NCI-H446 treated with DMSO at 0.1 percent for 48 hours (cell line): Measurements from ENCODE around the gene CD69.

Experiments
- DNase-seq: peaks from one replicate; lab custom pipeline; 2025; lab: John Stamatoyannopoulos, UW

CD69 gene

DNA sequence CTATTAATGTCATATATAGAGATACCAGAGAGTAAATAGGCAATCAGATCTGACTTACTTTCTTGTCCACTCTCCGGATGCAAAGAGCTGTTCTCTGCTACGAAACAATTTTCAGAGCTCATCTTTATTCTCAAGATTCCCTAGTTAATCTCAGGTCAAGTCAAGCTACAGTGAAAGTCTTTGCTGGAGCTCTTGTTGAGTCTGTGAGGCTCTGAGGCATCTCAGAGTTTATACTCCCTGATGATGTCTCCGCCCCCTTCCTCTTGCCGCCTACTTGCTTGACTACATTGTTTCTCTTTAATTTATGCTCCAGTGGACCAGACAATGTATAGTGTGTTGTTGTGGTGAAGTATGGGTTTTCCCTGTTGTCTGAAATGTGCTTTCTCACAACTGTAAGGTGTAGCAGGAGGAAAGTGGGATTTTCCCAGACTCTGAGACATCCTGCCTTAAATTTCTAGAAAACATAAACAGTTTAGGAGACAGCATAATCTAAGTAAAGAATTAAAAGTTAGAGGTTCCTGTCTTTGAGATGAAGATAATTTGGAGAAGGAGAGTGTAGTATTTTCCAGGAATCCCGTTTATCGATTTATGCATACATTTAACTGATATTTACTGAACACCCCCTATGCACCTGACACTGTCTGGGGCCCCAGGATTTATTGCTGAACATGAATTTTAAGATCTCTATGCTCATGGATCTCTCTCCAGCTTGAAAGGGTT lies at the start of gene CD69:
Gene CD69, minus strand, starts transcription at position 203 of the 720 bp plus-strand sequence. Its CDS starts 81 bp downstream, at position 122.
- no peak for DNase-seq

DNA sequence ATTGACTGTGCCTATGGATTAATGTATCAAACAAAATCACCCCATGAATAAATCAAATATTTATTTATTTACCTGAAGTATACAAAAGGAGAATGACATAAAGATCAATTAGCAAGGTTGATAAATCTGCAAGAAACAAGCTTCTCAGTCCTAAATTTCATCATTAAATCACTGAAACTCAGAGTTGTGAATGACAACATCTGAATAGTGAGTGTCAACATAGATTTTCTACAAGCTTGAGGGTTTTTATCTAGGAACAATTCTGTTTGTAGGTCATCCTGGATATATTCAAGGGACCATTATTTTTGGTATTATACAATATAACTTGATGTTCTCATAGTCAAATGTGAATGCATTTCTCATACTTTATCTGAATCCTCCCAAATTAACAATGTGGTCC lies 49.2 kb upstream of the CD69 start:
- no peak for DNase-seq

DNA sequence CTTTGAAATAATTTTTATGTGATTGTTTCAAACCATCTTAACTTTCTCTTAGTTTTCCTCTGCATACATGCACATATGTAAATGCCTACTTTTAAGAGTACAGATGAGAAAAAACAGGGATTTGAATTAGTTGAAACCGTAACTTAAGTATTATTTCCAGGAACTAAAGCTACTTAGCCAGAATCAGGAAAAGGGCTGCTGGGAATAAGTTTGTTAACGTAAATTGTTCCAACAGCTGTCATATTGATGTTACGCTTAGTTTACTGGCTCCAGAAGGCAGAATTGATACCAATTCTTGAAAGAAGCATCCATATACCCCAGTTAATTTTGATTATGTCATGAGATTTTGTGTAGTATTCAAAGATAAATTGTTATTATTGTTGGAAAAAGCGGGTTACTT lies 48.6 kb upstream of the CD69 start:
- no peak for DNase-seq

DNA sequence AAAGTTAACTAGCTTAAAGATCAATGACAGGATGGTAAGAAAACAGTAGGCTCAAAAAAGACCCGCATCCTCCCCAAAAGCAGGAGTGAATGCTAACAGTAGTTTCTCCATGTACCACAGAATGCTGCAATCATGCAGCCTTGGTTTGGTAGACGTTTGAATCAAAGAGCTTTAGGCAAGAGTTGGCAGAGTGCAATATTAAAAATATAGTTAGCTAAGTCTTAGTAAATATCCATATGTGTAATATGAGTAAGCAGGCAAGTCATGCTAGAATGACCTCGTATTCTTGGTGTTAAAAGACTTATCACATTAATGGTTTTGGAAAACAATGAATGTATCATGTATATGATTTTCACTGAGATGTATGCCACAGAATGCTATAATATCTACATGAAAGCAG lies 47.8 kb upstream of the CD69 start:
- no peak for DNase-seq

DNA sequence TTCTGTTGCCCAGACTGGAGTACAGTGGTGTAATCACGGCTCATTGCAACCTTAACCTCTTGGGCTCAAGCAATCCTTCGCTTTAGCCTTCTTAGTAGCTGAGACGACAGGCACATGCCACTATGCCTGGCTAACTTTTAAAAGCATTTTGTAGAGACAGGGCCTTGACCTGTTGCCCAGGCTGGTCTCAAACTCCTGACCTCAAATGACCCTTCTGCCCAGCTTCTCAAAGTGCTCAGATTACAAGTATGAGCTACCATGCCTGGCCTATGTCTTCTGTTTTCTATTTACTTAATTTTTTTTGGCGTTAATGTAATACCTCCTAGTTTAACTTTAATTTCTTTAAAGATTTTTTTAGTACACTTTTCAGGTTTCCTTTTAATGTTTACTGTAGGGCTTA lies 46.0 kb upstream of the CD69 start:
- DNase-seq: no peak

DNA sequence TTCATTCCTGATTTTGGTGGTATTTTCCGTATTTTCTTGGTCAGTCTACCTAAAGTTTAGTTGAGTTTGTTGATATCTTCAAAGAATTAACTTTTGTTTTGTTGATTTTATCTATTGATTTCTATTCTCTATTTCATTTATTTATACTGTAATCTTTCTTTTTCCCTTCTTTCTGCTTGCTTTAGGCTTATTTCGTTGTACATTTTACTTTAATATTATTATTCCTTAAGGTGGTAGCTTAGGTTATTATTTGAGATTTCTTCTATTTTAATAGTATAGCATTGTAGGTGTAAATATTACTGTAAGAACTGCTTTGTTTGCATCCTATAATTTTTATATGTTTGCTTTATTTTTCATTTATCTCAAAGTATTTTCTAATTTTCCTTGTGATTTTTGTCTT lies 45.2 kb upstream of the CD69 start:
- DNase-seq: no peak

DNA sequence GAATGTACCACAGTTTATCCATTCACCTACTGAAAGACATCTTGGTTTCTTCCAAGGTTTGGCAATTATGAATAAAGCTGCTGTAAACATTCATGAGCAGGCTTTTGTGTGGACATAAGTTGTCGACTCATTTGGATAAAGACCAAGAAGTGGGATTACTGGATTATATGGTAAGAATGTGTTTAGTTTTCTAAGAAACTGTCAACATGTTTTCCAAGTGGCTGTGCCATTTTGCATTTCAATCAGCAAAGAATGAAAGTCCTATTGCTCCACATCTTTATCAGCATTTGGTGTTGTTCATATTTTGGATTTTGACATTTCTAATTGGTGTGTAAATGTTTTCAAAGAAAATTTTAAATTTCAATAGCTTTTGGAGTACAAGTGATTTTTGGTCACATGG lies 39.3 kb upstream of the CD69 start:
- DNase-seq: no peak

DNA sequence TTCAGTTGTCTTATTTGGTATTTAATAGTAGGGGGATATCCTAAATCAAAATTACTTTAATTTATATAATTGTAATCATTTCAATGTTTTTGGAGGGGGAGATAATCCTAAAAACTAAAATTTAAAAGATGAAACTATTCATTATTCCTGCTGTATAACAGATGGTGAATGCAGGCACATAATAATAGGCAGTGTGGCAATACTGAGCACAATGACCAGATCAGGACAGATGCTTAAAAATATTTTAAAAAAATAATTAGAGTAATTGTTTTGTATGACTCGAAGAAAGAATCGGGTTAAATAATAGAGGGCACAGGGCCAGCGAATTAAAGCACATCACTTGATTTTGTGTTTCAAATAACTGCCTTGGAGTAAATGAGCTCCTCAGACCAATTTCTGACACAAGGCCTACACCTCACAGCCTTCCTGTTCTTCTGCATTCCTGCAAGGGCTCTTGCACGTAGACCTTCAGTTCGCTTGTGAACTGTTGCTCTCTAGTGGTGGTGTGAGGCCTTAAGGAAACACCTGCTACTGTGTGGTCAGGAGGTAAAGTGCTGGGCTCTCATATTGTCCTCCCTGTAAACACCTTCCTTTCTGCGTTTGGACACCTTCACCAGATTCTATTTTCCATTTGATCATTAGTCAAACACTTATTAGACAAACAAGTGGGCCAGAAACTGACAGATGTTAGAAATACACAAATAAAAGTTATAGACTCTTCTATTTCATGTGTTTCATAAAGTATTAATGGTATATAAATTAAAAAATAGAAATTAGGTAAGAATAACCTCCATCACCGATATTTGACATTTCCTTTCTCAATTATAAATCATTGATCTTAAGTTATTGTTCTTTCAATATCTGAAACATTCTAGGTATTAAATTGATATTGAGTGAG lies 37.3 kb upstream of the CD69 start:
- DNase-seq: no peak

DNA sequence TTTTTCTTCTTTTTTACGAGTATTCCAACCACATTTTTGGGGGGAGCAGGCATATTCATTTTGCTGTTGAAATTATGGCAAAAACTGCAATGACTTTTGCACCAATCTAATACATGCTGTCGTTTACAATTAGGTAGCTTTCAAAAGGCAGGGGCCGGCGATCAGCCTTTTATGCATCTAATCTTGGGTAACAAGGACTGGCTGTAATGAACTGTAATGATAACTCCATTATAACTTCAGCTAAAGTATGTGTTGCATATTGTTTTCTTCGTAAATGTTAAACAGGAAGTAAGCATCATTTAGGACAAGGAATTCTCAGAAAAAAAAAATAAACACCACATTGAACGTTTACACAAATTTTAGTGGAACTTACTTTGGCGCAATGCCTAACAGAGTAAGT lies 36.3 kb upstream of the CD69 start:
- no peak for DNase-seq

DNA sequence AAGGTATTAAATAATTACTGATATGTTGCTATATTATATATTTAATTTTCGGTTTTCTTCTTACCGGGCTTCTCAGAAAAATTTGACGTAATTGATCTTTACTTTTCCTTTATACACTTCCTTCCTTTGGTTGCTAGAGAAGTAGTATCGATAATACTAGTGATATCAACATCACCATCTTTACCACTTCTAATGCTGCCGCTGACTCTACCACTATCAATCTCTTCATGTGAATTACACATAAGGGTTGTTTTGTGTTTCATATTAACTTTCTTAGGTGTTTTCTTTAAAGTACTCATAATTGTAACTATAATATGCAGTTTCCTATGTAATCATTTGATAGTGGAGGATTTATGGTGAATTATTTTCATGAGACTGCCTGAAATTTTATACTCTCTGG lies 35.6 kb upstream of the CD69 start:
- no peak for DNase-seq

DNA sequence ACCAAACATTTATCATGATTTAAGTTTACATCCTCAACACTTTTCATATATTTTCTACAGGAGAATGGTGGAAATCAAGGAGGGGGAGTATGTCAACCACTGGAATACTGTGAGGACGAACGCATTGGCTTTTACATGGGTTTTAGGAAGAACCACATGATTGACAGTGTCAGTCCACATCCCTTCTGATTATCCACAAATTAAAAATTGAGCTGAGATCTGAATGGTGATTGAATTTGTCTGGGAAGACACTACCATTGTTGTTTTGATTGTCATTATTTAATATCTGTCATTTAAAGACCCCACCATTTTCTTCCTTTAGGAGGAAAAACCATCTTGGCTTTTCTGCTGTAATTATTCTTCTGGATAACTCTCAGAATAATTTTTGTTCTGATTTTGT lies 35.2 kb upstream of the CD69 start:
- DNase-seq: no peak

DNA sequence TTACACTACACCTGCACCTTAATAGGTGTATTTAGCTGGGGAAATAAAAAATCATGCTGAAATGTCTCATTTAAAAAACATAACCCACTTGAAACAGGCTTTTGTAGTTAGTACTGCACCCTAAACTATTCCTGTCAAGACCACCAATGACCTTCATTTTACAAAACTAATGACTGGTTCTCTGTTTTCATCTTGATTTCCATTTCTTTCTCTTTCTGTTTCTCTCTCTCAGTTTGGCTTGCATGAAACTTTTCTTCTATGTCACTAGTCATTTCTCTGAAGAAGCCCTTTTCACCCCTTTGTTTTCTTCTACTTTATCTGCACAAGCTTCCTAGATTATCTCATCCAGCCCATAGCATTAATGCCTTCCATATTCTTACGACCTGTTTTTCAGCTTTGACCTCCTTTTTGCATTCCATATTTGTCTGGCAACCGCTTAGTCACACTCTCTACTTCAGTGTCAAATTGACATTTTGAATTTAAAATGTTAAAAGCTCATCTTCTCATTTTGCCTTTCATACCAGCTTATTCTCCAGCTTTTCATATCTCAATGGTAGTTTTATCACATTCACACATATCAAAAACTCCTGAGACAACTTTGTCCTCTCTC lies 33.9 kb upstream of the CD69 start:
- DNase-seq: no peak

DNA sequence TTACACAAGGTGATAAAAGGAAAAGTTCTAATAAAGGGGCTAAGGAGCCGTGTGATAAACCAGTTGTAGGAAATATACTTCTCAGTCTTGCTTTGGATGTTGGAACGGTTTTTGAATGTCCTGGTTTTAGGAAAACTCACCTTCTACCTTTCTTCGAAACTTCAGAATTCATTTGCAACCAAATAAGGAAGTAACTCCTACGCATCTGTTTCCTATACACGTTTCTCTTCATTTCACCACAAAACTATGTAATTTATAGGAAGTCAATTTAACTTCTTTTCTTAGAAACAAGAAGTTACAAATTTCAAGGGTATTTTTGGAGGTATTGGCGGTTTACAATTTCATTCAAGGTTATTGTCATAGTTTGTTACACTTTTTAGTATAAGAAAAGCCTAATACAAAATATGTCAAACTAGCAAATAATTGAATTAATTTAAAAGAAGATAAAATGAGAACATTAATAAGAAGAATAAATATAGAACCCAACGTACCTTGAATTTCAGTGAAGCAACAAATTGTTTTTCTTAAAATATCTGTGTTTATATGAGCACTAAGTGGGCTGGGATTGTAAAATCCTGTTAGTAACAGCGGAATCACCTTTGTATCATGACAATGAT lies 33.2 kb upstream of the CD69 start:
- no peak for DNase-seq

DNA sequence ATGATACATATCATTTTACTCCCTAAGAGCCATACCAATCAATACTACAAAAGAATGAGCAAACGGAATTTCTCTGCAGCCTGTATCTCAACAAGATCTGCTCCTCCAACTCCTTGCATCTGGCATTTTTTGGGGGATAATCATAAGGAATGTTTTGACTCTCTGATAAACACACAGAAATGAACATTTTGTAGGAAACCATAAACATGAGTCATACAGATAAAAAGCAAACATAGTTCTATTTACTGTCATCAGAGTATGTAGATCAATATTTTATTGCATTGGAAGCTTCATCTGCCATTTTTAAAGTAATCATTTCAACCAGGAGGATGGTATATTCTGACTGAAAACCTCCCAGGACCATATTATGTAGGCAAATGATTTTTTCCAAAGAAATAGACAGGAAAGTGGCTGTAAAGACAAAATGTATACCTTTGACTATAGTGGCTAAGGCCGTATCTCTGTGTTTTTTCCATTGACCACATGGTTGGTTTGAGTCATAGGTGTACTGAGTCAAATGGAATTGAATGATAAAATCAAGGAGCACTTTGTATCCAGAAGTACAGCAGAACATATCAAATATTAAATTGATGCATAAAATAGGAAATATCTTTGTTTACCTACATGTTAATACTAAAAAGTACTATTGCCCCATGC lies 32.4 kb upstream of the CD69 start:
- no peak for DNase-seq

DNA sequence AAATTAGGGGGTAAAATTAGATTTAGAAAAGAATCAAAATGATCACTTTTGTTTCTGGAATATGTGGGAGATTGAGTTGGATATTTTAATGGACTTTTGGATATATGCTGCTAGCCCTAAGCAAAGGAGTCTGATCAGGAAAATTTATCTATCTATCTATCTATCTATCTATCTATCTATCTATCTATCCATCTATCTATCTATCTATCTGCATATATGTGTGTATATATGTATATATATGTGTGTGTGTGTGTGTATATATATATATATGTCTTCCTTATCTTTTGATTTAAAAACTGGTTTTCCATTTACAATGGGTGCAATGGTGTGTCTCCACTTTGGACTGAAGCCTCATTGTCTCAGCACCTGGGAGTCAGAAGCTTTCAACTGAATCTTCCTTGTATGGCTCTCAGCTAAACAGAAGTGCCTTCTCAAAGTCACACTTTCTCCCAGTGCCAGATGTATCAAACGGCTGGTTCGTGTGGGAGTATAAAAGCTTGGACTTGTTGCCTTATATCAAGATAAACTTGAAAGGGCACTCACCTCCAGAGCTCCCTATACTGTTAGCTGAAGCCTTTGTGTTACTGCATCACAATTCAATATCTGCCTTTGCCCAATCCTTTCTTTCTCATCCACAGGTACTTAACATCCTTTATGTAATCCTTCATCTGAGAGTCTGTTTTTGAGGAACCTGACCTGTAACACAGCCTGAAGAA lies 31.6 kb upstream of the CD69 start:
- DNase-seq: no peak

DNA sequence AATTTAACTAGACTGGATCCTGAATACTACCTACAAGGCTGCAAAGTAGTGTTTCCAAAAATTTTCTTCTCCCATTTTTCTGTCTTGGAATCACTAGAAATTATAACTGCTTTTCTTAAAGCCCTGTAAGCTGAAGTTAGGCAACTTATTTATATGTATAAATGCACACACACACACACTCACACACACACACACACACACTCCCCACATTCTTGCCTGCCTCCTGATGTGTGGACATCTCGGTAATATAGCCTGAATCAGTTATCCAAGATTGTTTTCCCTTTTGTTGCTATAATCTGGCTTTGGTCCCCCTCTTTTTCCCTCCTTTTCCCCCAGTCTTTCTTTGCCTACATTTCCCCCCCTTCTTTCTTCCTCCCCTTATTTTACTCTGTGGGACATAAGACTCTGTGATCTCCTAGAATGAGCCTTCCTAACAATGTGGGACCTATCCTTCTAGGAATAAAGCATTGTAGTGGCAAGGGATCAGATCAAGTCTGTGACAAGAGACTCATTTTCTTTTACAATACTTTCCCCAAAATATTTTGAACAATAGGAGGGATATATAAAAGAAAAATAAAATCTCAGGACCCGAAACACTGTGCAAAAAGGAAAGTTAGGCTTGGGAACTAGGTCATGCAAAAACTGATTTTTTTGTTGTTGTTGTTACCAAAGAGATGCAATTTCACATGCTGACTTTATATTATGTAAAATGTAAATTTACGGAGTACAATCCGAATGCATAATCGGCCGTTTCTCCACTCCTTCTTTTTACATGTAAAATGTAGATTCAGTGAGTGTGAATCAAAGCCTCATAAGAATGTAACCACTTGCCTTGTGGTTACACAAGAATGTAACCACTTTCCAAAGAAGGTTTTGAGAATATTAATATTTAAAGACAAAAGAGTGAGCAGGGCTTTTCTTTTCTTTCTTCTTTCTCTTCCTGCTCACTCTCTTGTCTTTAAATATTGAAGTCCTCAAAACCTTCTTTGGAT lies 26.3 kb upstream of the CD69 start:
- DNase-seq: no peak

DNA sequence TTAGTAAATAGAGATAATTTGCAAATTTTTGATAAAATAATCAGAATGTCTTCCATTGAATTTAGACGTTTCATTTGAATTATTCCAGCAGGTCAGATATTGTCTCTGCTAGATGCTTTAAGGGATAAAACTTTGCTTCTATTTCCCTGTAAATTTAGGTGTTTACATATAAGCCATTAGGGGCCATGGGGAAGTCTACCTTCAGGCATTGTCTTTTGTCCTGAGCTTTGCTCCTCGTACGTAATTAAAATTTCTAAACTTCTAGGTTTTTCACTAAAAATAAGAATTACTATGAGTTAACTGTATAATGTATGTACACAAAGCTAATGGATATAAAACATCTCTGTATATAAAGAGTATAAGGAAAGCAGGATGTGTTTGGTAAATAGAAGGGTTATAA lies 24.1 kb upstream of the CD69 start:
- DNase-seq: no peak

DNA sequence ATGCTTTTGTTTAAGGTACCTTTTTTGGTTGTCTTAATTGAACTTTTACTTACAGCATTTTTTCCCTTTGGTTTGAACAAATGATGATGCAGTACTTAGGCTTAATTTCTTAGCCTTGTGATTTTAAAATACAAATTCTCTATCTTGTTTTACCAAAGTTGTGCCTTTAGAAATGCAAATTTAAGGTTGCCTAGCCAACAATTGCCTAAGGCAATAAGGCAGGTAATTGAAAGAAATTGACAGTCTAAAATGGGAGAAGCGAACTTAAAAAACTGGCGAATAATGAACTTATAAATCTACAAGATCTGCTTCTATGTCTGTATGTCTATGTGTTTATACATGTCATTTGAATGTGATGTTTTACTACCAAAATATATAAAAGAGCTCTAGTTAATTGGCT lies 23.6 kb upstream of the CD69 start:
- no peak for DNase-seq

DNA sequence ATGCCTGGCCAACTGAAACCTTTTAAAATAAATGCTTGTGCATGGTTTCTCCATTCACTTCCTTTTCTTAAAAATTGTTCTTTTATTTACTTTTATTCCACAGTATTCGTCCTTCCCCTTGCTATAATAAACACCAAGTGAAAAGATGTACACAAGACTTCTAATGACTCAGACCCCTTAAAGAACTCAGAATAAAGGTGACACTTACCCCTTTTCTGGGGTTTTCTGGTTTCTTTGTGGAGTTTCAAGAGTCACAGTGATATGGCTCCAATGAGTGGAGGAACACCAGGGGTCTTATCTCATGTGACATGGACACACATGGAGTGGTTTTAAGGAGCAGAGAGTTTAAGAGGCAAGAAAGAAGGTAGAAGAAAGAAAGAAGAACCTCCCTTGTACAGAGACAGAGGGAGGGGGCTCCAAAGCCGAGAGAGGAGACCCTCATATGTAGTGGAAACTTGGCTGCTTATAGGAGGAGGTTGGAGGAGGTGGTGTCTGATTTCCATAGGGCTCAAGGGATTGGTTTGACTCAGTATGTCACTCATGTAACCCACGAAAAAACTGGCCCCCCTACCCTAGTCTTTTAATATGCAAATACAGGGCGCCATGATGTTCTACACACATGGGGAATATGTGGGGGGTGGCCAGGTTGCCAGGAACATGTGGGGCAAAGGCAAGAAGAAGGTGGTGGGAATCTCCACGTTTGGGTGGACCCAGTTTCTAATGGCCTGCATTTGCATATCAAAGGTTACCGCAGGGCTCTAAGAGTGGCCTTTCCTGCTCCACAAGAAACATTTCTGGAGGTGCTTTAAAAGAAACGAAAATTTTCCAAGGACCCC lies 22.1 kb upstream of the CD69 start:
- no peak for DNase-seq
